Sciatic nerve (tissue), 2 donors: ENCODE results near the gene DDX6. TPM values are rescaled to one million over a fixed set of nuclear protein-coding genes. Genes with fewer than 3 reads are reported as not detected.
"Not testable (repeated sequence)": the region's sequence is repeated elsewhere in the genome, so short reads cannot be mapped to it uniquely, and the experiment has no call there.

Source experiments
- ATAC-seq: fragments of 200-7000 bp; cut with Tn5 transposase; one replicate; pipeline ENCODE4 v1.9.1; 2020; ENCODE audit warnings: mild to moderate bottlenecking, moderate library complexity
- DNase-seq: peaks from one replicate; pipeline ENCODE4 v3.0.0-alpha.2; 2020; ENCODE audit warnings: low spot score
- intact Hi-C: fragments of 100-400 bp; cut with DNase I; formaldehyde crosslinking; loops from one replicate; pipeline ENCODE4 v1.14.2; 2022
- total RNA-seq: library from RNA; stranded (reverse); fragmentation: NEBNext Ultra II Directional; extraction: Animal tissue kit (Norgen Biotek cat#: 25700); gene quantifications from one replicate; pipeline ENCODE4 v1.2.1, GENCODE V29; 2021
- donor health status: DM: no; HTN: no; CAD: no.
- donor health status: DM: no; HTN: no; CAD: no.

Gene DDX6
- 159 TPM for total RNA-seq

GRCh38 chr11:118791111-118791960, at the start of gene DDX6:
DDX6 (minus strand) TSS chr11:118791164; CDS start chr11:118786251, 4,913 bp downstream.
- ATAC-seq = peak; percentile 85
- intact Hi-C loops = no loop called here
- peak; percentile 95 for DNase-seq

GRCh38 chr11:118838905-118839553, 48.1 kb upstream of the DDX6 start:
- peak; percentile 79 for ATAC-seq
- no peak for DNase-seq
- intact Hi-C loops = loop anchor here (10.0 kb wide), 1 partner anchor 1976 kb away; no protein-coding TSS in a partner anchor

- intact Hi-C loops = loop anchor here (10.0 kb wide), 1 partner anchor 1977 kb away; no protein-coding TSS in a partner anchor
- DNase-seq (no peak), ATAC-seq (no peak)
Measured at GRCh38 chr11:118837868-118838267, 46.9 kb upstream of the DDX6 start.

- DNase-seq = no peak
- no peak for ATAC-seq
- intact Hi-C loops = loop anchor here (10.0 kb wide), 1 partner anchor 1980 kb away; no protein-coding TSS in a partner anchor
Measured at GRCh38 chr11:118834427-118835028, 43.6 kb upstream of the DDX6 start.

GRCh38 chr11:118827118-118827517, 36.2 kb upstream of the DDX6 start:
- DNase-seq = no peak
- intact Hi-C loops = no loop called here
- ATAC-seq = no peak

- ATAC-seq, intact Hi-C loops, DNase-seq: not testable (repeated sequence)
Measured at GRCh38 chr11:118822936-118823510, 32.1 kb upstream of the DDX6 start.

GRCh38 chr11:118820412-118821357, 29.7 kb upstream of the DDX6 start:
- intact Hi-C loops = no loop called here
- ATAC-seq = peak; percentile 80
- DNase-seq = no peak

DNA sequence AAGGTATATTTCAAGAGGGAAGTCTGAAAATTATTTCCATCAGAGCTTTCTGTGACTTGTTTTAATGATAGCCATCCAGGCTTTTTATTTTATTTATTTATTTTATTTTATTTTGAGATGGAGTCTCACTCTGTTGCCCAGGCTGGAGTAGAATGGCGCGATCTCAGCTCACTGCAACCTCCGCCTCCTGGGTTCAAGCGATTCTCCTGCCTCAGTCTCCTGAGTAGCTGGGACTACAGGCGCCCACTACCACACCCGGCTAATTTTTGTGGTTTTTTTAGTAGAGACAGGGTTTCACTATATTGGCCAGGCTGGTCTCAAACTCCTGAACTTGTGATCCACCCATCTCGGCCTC, 29.0 kb upstream of the DDX6 start:
- intact Hi-C loops, DNase-seq, ATAC-seq: not testable (repeated sequence)

GRCh38 chr11:118819334-118820024, 28.5 kb upstream of the DDX6 start:
- DNase-seq = no peak
- no peak for ATAC-seq
- intact Hi-C loops = no loop called here

GRCh38 chr11:118818130-118818529, 27.2 kb upstream of the DDX6 start:
- ATAC-seq = no peak
- intact Hi-C loops = no loop called here
- DNase-seq = no peak

DNA sequence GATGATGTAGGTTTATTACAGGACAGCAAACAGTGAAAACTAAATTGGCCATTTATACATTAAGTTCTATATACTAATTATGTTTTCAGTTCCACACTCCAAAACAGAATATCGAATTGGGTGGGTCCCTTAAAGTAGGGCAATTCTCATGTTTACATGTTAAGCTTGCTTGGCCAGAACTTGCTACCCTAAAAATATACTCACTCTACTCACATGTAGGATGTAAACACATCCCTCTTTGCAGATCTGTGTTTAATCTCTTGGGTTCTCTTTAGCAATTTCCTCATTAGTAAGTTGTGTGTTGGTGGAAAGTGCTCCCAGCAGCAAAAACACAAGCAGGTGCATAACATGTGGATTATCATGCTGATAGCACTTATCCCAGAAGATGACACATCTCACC, 22.6 kb upstream of the DDX6 start:
- ATAC-seq = no peak
- DNase-seq = no peak
- intact Hi-C loops = no loop called here

- intact Hi-C loops = no loop called here
- ATAC-seq (no peak), DNase-seq (no peak)
Measured at GRCh38 chr11:118812485-118812884, 21.5 kb upstream of the DDX6 start.

- no peak for DNase-seq
- ATAC-seq = no peak
- intact Hi-C loops = no loop called here
Measured at GRCh38 chr11:118807800-118808778, 17.1 kb upstream of the DDX6 start.

DNA sequence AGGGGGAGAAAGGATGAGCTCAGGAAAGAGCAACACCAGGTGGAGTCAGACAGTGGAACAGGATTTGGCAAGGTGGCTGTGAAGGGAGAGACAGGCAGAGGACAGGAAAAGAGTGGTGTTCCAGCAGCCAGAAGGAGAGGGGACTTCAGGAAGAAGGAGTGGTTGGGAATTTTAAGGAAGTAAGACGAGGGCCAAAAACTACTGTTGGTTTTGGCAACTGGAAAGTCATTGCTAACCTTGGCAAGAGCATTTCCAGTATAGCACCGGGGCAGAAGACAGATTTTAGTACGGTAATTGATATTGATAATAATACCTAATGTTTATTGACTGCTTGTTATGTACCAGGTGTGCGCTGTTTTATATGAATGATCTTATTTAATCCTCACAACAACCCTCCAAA, 15.4 kb upstream of the DDX6 start:
- no peak for ATAC-seq
- no peak for DNase-seq
- intact Hi-C loops = no loop called here

DNA sequence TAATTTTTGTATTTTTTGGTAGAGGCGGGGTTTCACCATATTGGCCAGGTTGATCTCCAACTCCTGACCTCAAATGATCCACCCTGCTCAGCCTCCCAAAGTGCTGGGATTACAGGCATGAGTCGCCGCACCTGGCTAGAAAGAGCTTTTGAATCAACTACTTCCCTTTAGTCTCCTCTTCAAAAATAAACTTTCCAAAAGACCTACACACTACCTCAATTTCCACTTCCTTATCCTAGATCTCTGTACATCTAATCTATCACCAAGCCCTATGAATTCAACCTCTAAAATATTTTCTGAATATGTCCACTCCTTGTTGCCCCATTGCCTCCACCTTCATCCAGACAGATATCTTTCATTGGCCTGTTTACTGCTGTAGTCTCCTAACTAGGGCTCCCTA, 13.1 kb upstream of the DDX6 start:
- DNase-seq = no peak
- intact Hi-C loops = no loop called here
- no peak for ATAC-seq

DNA sequence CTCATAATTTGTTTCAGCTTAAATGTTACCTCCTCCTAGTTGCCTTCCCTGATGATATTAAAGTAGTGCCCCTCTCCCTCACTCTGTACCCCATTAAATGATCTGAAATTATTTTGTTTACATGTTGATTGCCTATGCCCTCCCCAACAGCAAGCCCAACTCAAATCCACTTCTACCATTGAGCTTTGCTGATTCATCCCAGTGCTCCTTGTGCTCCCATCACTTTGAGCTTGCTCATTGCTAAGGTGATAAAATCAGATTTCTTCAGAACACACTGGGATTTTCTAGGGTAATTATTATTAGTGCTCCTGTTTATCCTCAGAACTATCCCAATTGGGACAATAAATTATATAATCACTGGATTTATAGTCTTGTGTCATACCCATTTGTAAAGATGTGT, 8.4 kb upstream of the DDX6 start:
- intact Hi-C loops = no loop called here
- ATAC-seq (no peak), DNase-seq (no peak)

DNA sequence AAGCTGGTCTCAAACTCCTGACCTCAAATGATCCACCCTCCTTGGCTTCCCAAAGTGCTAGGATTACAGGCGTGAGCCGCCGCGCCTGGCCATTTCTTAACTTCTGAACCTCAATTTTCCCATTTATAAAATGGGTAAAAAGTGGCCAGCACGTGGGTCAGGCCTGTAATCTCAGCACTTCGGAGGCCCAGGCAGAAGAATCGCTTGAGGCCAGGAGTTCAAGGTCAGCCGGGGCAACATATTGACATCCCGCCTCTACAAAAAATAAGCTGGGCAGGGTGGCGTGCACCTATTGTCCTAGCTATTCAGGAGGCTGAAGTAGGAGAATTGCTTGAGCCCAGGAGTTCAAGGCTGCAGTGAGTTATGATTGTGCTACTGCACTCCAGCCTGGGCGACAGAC, 6.5 kb upstream of the DDX6 start:
- intact Hi-C loops = no loop called here
- DNase-seq = no peak
- ATAC-seq = no peak
